Stimulated activated CD8-positive, alpha-beta memory T cell treated with anti-CD3 and anti-CD28 coated beads, Interleukin-12 subunit alpha, Interleukin-12 subunit beta, amount 100 ng/mL, for 24 hours (primary cell): ENCODE results near the gene MAP4K2.

Experiments used
- DNase-seq: peaks from one replicate; pipeline ENCODE4 v3.0.0-alpha.2; 2020; ENCODE audit errors: extremely low read depth

MAP4K2 gene

DNA sequence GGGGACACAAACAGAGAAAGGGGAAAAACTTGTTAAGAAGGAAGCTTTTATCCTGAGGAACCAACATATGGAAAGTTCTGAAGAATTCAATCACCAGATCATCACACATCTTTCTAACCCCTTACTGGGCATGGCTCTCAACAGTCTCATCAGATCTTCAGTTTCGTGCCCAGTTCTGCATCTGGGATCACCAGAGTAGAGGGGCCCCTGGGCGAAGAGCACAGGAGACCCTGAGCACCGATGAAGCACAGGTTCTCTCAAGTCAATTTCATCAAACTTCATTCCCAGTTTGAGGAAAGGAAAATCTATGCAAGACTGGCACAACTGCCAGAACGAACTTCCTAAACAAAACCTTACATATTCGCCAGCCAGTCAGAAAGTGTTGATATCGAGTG, 34.7 kb downstream of the MAP4K2 start:
- no peak for DNase-seq

DNA sequence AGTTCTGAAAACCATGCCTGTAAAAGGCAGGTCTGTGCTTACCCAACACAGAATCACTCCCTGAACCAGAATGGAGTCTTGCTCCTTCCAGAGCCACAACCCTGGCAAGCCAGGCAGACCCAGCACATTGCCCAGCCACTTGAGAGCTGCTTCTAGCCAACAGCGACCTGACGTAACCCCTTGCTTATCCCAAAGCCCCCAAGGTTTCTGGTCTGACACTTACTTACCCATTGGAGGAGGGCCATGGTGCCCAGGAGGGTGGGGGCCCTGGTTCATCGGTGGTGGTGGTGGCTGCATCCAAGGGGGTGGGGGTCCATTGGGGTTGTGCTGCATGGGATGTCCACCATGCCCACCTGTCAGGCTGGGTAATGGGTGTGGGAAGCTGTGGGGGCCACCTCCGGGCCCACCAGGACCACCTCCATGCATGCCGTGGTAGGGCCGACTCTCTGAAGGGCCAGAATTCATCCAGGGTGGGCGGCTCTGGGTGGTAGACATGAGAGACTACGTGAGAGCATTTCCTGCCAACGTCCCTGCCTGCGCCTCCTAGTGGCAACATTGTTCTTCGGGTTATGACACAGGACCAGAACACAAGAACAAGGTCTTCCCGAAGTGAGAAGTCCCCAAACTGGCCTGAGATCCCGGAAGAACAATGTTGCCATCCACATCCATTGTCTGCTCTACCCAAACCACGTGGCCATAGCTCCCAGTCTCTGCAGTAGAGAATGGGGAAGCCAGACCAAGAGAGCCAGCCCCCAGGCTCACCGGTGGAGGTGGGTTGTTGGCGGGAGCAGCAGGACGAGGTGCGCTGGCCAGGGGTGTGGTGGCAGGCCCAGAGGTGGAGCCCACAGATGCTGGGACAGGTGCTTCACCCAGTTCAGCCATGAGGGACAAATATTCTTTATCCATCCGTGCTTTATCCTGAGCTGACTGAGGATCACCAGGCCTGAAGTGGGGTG, 35.4 kb downstream of the MAP4K2 start:
- DNase-seq, result no peak

DNA sequence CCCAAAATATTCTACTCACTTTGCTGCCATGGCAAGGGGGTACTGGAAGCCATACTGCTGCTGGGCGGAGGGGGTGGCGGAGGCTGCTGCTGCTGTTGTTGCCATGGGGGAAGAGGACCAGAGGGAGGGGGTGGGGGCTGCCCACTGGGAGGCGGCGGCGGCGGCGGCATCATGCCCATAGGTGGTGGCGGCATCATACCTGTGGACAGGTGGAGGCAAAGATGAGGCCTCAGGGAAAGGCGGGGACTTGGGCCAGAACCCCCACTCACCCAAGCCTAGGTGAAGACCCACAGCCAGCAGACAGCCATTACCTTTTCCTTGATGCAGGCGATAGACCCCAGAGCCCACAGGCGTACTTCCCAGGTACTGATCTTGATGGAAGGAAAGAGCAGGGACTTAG, 36.1 kb downstream of the MAP4K2 start:
- no peak for DNase-seq

DNA sequence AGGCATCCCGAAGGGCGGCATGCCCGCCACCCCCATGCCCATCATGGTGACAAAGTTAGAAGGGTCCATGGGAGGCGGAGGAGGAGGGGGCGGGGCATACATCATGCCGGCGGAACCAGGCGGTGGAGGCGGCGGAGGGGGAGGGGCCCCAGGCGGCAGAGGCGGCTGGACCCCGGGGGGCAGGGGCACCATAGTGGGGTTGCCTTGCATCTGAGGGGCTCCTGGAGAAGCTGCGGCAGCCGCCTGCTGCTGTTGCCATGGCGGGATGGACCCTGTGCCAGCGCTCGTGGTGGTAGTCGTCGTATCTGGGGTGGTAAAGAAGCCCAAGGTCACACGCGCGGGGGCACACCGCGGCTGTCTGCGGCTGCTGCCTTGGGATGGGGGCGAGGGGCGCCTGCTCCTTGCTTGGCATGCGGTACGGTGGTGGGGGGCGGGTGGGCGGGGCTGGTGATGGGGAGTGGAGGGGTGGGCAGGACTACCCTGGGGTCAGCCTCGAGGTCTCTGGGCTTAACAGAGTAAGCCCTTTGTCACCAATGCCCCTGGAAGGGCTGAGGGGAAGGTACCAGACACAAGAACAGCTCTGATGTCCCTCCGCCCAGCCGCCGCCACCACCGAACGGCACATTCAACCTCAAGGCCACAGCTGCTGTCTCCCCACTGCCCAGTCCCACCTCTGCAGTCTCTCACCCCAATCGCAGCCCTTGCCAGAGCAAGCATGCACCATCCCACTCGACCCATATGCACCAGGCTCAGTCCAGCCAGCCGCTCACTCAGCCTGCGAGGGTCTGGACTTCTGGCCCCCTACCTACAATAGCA, 37.0 kb downstream of the MAP4K2 start:
- no peak for DNase-seq

DNA sequence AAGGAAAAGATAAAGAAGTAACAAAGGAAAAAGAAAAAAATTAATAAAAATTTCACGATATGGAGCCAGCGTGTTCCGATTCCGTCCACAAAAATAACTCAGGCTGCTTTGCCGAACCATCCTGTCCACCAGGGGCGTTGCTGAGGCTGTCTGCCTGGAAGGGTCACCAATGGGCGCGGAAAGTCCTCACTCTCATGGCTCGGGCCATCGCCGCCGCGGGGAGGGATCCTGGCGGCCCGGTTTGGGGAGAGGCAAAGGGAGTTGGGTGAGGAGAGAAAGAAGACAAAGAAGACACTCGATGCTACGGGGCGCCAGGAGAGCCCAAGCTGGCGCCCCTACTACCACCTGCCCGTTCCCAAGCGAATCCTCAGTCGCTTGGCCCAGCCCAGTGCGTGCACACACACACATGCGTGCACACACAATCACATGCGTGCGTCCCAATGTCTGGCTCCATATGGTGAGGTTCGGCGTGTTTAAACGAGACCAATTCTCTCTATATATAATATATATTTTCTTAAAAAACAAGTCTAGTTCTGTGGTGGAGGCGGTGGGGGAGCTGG, 37.6 kb downstream of the MAP4K2 start:
- DNase-seq, result no peak

DNA sequence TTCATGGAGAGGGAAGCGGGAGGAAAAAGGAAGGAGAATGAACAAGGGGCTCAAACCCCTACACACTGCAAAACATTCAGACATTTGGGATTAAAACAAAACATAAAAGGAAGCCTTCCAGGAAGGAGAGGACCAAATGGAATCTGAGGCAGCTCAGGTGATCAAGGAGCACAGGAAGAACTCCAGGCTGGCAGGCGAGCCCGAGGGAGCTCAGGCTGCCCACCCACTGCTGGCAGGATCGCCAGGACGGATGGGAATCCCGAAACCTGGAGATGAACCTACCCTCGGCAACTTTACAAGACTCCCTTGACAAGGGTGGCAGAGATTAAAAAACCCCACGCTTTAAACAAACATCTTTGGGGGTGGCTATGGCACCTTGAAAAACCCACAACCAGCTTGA, 38.3 kb downstream of the MAP4K2 start:
- no peak for DNase-seq

DNA sequence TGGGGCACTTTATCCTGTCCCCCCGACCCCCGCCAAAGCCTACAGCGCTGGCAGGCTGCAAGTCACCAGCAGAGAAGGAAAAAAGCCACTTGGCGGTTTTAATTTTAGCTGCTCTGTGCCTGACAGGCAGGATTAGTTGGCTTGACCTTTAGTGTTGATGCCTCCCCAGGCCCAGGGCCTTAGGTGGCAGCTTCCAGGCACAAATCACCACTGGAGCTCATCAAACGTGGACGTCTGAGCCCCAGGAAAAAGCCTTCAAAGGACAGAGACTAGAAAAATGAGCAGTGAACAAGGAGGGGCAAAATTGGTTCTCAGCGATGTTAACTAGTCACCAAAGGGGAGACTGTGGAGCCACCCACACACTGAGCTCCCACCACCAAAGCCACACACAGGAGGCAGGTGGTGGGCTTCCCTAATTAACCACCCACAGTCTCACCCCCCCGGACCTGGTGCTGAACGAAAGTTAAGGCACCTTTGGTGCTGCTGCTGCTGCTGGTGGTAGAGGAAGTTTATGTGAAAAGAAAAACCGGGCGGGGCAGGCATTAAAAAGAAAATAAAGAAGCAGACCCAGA, 38.9 kb downstream of the MAP4K2 start:
- no peak for DNase-seq

DNA sequence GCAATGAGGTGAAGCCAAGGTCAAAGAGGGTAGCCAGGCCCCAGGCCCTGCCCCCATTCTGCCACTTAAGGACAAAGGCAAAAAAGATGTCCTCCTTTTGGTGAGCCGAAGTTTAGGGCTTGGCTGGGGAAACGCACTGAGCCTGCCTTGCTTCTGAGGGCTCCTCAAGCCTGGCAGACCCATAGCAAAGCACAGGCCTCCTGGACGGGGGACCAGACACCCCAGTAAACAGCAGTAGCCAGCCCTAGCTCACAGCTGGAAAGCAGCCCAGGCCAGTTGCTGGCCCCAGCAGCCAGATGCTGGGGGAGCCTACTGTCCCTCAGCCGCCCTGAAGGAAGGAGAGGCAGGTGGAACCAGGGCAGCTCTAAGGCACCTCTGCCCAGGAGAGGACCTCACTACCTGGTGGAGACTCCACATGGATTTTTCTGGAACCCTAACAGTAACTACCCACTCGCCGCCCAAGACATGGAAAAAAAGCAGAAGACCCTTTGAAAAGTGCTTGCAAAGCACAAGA, 39.4 kb downstream of the MAP4K2 start:
- no peak for DNase-seq

DNA sequence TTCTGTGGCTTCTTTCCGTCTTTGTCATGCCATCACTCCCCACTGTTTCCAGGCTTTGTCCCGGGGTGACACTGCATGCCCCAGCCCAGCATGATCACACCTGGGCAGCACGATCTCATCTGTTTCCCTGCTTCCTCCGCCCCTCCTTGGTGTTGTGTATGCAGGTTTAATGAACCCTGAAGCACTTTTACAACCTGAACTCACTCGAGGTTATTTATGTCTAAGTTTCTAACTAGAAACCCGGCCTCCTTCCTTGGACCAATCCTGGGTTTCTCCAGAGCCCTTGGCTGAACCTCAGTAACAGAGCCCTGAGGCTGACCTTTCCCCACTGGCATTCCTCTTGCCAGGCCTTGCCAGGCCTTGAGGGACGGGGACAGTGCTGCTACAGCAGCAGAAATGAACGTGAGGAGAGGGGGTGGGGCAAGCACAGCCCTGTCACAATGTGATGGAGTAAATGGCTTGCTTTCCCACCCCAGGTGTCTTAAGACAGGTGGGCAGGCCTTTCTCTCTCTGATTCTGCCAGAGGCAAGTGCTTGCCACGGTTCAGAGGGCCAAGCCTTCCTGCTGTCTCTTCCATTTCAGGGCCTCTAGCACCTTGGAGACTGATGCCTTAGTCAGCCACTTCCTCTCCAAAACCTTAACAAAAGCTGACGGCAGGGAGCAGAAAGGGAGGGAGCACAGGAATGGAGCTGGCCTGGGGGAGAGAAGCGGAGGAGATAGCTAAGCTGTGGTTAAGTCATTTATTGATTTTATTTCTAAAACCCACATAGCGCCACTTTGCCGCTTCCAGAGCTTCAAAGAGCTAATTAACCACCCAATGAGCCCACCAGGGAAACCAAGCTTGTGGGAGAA, 40.1 kb downstream of the MAP4K2 start:
- DNase-seq, result no peak

DNA sequence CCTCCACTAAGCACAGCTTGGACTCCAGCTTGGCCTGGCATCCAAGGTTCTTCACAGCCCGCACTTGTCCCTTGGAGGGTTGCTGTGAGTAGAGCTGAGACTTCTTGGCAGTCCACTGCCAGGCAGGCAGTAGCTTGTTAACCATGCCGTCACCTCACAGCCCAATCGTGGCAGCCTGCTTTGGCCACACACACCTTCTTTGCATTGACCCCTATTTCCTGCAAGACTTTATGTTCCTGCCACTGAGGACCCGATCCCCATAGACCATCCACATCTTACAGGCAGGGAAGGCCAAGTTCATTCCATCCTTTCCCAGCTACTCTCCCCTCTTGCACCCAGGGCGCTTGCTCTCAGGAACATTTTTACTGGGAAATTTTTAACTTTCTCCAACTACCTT, 40.7 kb downstream of the MAP4K2 start:
- no peak for DNase-seq

DNA sequence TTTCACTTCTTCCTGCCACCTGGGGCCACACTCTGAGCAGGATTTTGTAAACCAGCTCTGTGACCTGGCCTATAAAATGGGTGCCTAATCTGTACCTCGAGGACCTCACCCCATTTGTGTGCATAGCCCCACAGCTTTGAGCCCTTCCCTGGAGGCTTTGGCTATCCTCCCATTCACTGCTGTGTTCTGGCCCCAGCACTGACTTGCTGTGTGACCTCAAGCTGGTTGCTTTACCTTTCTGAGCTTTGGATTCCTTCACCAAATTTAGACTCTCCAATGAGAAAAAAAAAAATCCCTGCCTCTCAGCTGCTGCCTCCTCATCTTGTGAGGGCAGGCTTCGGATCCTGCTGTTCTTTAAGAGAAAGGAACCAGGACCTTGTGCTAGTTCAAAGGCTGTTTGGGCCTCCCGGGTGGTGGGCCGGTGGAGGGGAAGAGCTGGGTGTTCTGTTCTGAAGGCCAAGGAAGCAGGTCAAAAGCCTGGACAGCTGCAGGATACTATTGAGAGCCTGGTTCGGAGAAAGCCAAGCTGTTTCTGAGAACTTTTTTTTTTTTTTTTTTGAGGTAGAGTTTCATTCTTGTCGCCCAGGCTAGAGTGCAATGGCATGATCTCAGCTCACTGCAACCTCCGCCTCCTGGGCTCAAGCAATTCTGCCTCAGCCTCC, 42.1 kb downstream of the MAP4K2 start:
- DNase-seq, result no peak

DNA sequence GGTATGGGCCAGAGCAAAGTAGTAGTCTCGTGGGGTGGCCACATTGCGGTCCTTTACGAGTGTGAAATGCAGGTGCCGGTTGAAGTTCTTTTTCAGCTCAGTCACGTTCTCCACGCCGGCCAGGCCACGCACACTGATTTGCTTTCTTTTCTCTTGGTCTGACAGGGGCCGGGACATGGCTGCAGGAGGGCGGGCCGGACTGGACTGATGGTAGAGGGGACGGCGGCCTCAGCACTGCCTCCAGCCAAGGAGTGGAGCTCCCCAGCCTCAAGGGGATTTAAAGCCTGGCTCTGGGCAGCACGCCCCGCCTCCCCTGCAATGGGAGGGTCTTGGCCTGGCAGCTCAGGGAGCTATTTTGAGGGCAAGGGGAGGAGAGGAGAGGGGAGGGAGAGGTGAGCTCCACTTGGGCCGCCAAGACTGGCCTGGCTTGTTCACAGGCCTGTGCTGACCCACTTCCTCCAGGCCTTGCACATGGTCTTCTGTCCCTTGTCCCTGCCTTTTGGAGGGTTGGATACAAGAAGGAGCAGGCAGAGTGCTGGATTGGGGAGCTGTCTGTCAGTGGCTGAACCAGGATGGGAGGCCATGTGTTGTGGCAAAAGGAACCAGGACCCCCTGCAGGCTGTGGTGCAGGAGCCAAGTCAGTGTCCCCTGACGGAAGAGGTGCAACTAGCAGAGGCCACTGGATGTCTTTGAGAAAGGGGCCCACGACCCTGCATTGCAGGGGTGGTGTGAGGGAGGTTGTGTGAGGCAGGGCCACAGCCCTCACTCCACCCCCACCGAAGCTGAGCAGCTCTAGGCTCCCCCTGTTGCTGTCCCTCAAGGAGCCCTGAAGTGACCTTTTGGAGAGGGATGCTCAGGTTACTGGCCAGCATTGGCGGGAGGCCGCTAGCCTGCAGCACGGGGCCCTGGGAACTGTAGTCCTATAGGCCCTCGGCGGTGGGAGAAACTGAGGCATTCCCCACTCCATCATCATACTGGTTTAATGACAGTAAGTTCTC, 43.0 kb downstream of the MAP4K2 start, which contains the start of gene PYGM:
PYGM (minus strand) TSS at position 253 of the 998 bp plus-strand sequence; CDS start at position 177, 76 bp downstream.
- no peak for DNase-seq

DNA sequence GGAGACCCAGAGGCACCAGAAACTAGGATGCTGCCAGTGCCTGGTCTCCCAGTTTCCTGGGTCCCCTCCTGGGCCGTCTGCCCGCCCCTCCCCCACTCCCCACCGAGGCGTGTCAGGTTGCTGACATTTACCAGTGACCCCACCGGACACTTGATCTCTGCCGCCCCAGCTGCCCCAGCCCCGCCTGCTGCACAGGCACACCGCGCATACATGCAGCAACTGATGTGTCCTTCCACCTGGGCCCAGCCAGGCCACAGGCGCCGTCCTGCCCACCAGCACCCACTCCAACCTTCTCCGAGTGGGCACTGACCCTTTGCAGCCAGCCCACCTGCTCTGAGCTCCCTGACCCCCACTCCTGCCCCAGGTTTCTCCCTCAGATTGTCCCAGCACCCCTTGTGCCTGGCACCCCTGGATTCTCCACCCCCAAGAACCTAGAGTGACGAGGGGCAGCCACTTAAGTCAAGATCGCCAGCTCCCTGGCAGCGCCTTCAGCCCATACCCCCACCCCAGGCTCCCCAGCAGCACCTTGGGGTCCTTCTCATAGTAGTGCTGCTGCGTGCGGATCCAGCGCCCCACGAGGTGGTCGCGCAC, 43.8 kb downstream of the MAP4K2 start:
- no peak for DNase-seq

DNA sequence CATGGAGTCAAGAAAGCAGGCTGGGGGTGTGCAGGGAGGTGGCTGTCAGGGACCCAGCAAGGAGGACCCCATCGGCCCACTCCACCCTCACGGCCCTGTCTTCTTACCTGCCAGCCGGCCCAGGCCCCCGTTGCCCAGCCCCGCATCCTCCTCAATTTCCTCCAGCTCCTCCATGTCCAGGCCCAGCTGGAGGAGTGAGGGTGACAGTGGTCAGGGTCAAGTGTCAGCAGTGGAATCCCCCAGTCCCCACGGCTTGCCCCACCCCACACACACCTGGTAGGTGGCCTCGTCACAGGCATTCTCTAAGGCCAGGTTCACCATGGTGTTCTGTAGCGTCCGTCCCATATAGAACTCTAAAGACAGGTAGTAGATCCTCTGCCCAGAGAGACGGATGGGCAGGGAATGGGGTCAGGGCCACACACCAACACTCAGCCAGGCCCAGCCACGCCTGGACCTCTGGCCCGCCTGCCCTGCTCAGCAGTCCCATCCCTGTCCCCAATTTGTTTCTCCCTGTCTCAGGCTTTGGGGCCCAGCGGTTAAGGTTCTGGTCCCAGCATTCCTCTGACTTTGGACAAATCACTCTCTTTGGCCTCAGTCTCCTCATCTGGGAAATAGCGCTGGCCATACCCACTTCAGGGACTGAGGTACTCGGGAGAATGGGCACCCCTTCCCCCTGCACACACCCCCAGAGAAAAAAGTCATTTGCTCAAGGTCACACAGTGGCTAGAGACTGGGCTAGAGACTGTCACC, 44.5 kb downstream of the MAP4K2 start:
- DNase-seq, result no peak

DNA sequence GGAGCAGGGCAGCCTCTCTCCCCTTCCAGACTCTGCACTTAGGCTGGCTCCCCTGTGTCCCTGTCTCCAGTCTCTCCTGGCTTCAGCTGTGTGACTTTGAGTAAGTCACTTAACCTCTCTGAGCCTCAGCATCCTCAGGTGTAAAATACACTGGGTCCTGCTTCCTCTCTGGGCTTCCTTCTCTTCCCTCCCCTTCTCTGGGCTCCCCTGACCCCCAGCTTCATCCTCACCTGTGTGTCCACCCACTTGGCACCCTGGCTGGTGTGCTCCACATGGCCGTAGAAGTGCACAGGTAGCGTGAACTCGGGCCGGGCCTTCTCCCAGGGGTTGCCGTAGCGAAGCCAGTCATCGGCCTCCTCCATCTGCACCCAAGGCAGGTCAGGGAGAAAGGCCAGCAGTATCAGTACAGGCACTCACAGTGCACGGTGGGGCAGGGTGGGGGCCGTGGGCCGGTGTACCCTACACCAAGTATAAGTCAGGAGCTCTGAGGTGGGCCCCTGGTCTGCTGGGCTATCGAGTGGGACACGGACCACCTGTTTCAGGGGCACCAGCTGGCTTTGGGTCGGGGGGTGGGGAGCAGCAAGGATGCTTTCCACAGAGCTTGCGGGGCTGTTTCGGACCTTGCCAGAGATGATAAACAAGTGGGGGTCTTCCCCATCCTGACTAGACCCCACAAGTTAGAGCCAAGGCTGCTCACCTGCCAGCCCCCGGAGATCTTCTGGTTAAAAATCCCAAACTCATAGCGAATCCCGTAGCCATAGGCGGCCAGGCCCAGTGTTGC, 45.3 kb downstream of the MAP4K2 start:
- no peak for DNase-seq

DNA sequence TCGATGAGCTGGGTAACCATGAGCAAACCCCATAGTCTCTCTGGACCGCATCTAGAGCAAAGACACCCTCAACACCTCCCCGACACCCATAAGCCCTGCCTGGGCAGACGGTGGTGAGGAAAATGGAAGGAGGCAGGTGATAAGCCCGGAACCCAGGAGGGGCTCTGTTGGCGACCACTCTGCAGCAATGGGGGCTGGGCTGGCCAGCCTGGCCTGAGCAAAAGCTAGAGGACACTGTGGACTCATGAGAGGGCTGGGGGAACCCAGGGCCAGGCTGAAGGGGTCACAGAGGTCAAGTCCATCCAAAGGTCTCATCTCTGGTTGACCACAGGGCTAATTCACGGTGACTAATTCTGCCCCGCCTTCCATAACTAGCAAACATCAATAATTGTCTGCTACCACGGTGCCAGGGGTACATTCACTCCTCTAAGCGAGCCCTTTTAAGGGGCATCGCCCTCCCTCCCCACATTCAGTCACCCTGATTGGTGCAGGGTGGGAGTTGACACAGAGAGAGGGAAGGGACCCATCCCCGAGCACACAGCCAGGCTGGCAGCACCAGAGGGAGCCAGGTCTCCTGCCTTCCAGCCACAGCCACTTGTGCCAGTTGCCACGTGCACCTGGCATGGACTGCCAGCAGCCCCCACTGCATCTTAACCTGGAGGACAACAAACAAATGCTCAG, 47.2 kb downstream of the MAP4K2 start:
- DNase-seq, result no peak
